K562 (cell line): ENCODE results near the gene CCNC. TPM values are rescaled to one million over a fixed set of nuclear protein-coding genes. Genes with fewer than 3 reads are reported as not detected.

Experiments used
- ATAC-seq: fragments of 200-7000 bp; cut with Tn5 transposase; 3 replicates; pipeline ENCODE4 v1.9.1; 2020; ENCODE audit warnings: moderate library complexity
- BruUV-seq: library from RNA; stranded (reverse); fragments of 400-500 nt; replicated peaks from 2 replicates; lab custom pipeline; 2021; lab: Mats Ljungman, UMichigan
- CTCF ChIA-PET: fragments of 300-600 bp; formaldehyde crosslinking; extraction: SDS; loops from one replicate; lab custom pipeline; 2021; ENCODE audit warnings: low intra/inter-chr PET ratio; lab: Yijun Ruan, JAX
- POLR2A ChIA-PET: fragments of 300-600, 350-650 bp; sonication (Branson Sonifier 250); formaldehyde crosslinking; extraction: SDS; loops from one replicate; lab custom pipeline; 2021; ENCODE audit warnings: antibody characterized with exemption, inconsistent platforms; lab: Yijun Ruan, JAX
- DNase-seq, 4 experiments: peaks; one replicate each; pipeline versions ENCODE4 v3.0.0 to v3.0.0-alpha.2; 2011 to 2018; ENCODE audit warnings: low spot score in 3 of 4, mixed read lengths in 3 of 4; ENCODE audit errors: extremely low read depth in 1 of 4
- FAIRE-seq: peaks from 2 replicates; lab custom pipeline; 2011; peaks lifted over from hg19 to GRCh38; lab: Jason Lieb, UNC
- H2AFZ ChIP-seq: 2 replicates; pipeline ENCODE4 v1.6.0; 2011; ENCODE audit warnings: low read depth, low read length, control low read depth, inconsistent platforms
- H3K27ac ChIP-seq: fragments of 200-600 bp; 3 replicates; pipeline ENCODE4 v1.8.0; 2011; ENCODE audit warnings: low read depth, mild to moderate bottlenecking, control low read depth, inconsistent platforms, low read length, moderate library complexity, mixed read lengths; ENCODE audit errors: extremely low read depth
- H3K27me3 ChIP-seq, 2 experiments: fragments of 300-600 bp in 1 of 2; 2 replicates in 1 of 2; 3 replicates in 1 of 2; pipeline versions ENCODE4 v1.6.0 to v1.8.0; 2011; ENCODE audit warnings: inconsistent platforms in 2 of 2, low read length in 2 of 2, mild to moderate bottlenecking in 1 of 2, mixed read lengths in 1 of 2, moderate library complexity in 1 of 2; ENCODE audit not compliant: control insufficient read depth in 2 of 2, insufficient read depth in 2 of 2
- H3K36me3 ChIP-seq: fragments of 300-600 bp; 3 replicates; pipeline ENCODE4 v1.8.0; 2011; ENCODE audit warnings: mild to moderate bottlenecking, low read length, inconsistent platforms; ENCODE audit not compliant: control insufficient read depth, insufficient read depth
- H3K4me1 ChIP-seq, 2 experiments: fragments of 200-600 bp in 1 of 2; replicated peaks in 1 of 2; 2 replicates in 1 of 2; 3 replicates in 1 of 2; pipeline versions ENCODE4 v1.5.1 to v1.8.0; 2011; ENCODE audit warnings: inconsistent platforms in 2 of 2, low read length in 2 of 2, mild to moderate bottlenecking in 1 of 2, mixed read lengths in 1 of 2, moderate library complexity in 1 of 2; ENCODE audit not compliant: control insufficient read depth in 2 of 2, insufficient read depth in 2 of 2
- H3K4me2 ChIP-seq: 2 replicates; pipeline ENCODE4 v1.6.1; 2011; ENCODE audit warnings: low read length, control low read depth, inconsistent platforms, mixed read lengths; ENCODE audit not compliant: insufficient read depth
- H3K4me3 ChIP-seq: fragments of 200-600 bp; sonication (generic), shearing (Covaris generic); 2 replicates; pipeline ENCODE4 v1.5.1; 2016; ENCODE audit warnings: control low read depth, inconsistent platforms
- H3K79me2 ChIP-seq: fragments of 200-600 bp; 3 replicates; pipeline ENCODE4 v1.8.0; 2011; ENCODE audit warnings: low read length, inconsistent platforms; ENCODE audit not compliant: control insufficient read depth, insufficient read depth
- H3K9ac ChIP-seq, 2 experiments: 2 replicates each; pipeline versions ENCODE4 v1.6.0 to v1.6.1; 2011; ENCODE audit warnings: low read depth in 2 of 2, low read length in 2 of 2, control low read depth in 1 of 2, inconsistent platforms in 1 of 2, mild to moderate bottlenecking in 1 of 2, mixed read lengths in 1 of 2; ENCODE audit not compliant: insufficient read depth in 1 of 2
- H3K9me1 ChIP-seq: one replicate; pipeline ENCODE4 v1.6.0; 2011; ENCODE audit warnings: inconsistent platforms, mild to moderate bottlenecking, low read length, moderate library complexity; ENCODE audit not compliant: control insufficient read depth, insufficient read depth
- H3K9me3 ChIP-seq: replicated peaks from 2 replicates; pipeline ENCODE4 v1.5.1; 2011; ENCODE audit warnings: low read depth, low read length, inconsistent platforms; ENCODE audit not compliant: control insufficient read depth, insufficient read depth
- H4K20me1 ChIP-seq: replicated peaks from 2 replicates; pipeline ENCODE4 v1.6.1; 2011; ENCODE audit warnings: low read length, inconsistent platforms, mixed read lengths; ENCODE audit not compliant: control insufficient read depth, insufficient read depth
- E2F1 ChIP-seq: sonication (generic); formaldehyde crosslinking; IDR thresholded peaks from 2 replicates; pipeline ENCODE4 v1.8.1; 2023; ENCODE audit warnings: mild to moderate bottlenecking, missing genetic modification reagents, moderate library complexity
- RBM25 ChIP-seq: fragments of 200-400 bp; formaldehyde crosslinking; IDR thresholded peaks from 2 replicates; pipeline ENCODE4 v1.6.1; 2018; ENCODE audit warnings: low read length, low read depth, moderate library complexity; ENCODE audit not compliant: severe bottlenecking
- WGBS: fragments of 100-300 bp; shearing (Covaris generic); methylation state at CpG from one replicate; pipeline ENCODE4 v1.1.6; 2016; ENCODE audit warnings: low coverage, mixed read lengths; ENCODE audit not compliant: insufficient coverage; ENCODE audit errors: missing lambda C conversion rate; 5-methylcytosine and 5-hydroxymethylcytosine counted together
- in situ Hi-C: fragments of 300-500 bp; cut with MboI; formaldehyde crosslinking; loops from 4 replicates; pipeline ENCODE4 v1.15.0; 2018; ENCODE audit warnings: inconsistent platforms, mixed read lengths
- intact Hi-C: fragments of 100-400 bp; cut with micrococcal nuclease; formaldehyde crosslinking; loops from 2 replicates; pipeline ENCODE4 v1.14.2; 2022
- polyA plus RNA-seq, 8 experiments: library from polyadenylated mRNA; depleted of rRNA in 4 of 8; stranded (reverse) in 5 of 8; unstranded in 3 of 8; fragments of >200 nt; fragmentation: Nextera tagmentation in 2 of 8; fragmentation: Illumina TruSeq in 1 of 8; extraction: Ambion mirVana in 2 of 8; extraction: Trizol in 1 of 8; gene quantifications; 2 replicates each; pipeline versions ENCODE4 v1.2.1 to v1.2.3, GENCODE V29; 2011 to 2014; ENCODE audit warnings: inconsistent platforms in 1 of 8, missing spikeins in 1 of 8
- total RNA-seq, 7 experiments: library from RNA; depleted of rRNA in 6 of 7; stranded (reverse); fragments of >200 nt in 6 of 7; fragmentation: Illumina TruSeq in 2 of 7; extraction: Trizol in 2 of 7; gene quantifications; 2 replicates each; pipeline versions ENCODE4 v1.2.1 to v1.2.3, GENCODE V29; 2011 to 2021; ENCODE audit warnings: low replicate concordance in 1 of 7

Gene CCNC
- total and polyA plus RNA-seq, 9 of the 15 experiments (the other 6 are each of a cell fraction or from before 2014, with no cell fraction given): 68.7 to 177 (median 99.6) TPM

- Histone ChIP-seq H3K4me2 (no peak overlapping the region), H3K9me3 (no peaks in the 10 kb centered on the region), H3K27ac (no peak overlapping the region), H3K4me1 (peaks cover 0 to 21% of the 10 kb centered on the region in 2 experiments; a peak in 2 of 5 replicates), H3K27me3 (peaks cover 43 to 64% of the 10 kb centered on the region in 2 experiments), H4K20me1 (no peaks in the 10 kb centered on the region), H2AFZ (no peak overlapping the region), H3K9me1 (no peaks in the 10 kb centered on the region), H3K79me2 (no peaks in the 10 kb centered on the region), H3K4me3 (no peak overlapping the region), H3K9ac (no peak overlapping the region), H3K36me3 (no peaks in the 10 kb centered on the region)
- FAIRE-seq (no peak), DNase-seq (no peak), ATAC-seq (no peak)
- ChIA-PET CTCF (no interaction called here), POLR2A (interaction anchor here (0.6 kb wide), 1 partner anchor 1621 kb away, joined by 3 read pairs; no protein-coding TSS in a partner anchor)
- intact Hi-C loops: no loop called here
- TF ChIP-seq E2F1: no peak
- TF ChIP-seq RBM25: peak; percentile 41
- 48% methylated on average over 20 of the region's 20 CpGs for WGBS
- BruUV-seq: no TSS peak
- in situ Hi-C loops: no loop called here
These were observed 36.7 kb upstream of the CCNC start for GRCh38 chr6:99605074-99605734.
